Measurements from ENCODE around the gene KLC1.

Gene KLC1

DNA sequence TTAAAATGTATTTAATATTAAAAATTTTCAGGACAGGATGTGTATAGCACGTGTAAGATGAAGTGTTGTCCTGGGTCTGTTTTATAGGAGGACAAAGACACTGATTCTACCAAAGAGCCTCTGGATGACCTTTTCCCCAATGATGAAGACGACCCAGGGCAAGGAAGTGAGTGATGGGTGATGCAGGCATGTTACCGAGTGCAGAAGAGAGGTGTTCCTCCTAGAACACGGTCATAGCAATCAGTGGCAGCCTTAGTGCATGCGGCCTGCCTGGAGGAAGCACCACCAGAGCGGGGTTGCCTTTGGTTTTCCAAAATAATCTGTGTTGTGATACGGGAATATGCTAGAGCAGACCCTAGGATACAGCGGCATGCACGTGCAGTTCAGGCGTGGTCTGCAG is 33.0 kb downstream of the KLC1 start:
- Histone ChIP-seq H2AFZ (no peak overlapping the region), H3K9ac (no peak overlapping the region), H3K27me3 (ENCODE audit: control insufficient read depth, insufficient read depth, low read length) (no peaks in the 10 kb centered on the region), H3K36me3 (ENCODE audit: control insufficient read depth, insufficient read depth, low read length) (no peaks in the 10 kb centered on the region), H3K4me1 (no peaks in the 10 kb centered on the region), H3K4me2 (ENCODE audit: low read length) (no peak overlapping the region), H3K79me2 (peaks cover 25% of the 10 kb centered on the region), H3K4me3 (ENCODE audit: low read depth, low read length) (no peak overlapping the region), H3K27ac (no peak overlapping the region), H3K9me3 (ENCODE audit: control insufficient read depth, low read length) (no peaks in the 10 kb centered on the region)
- TF ChIP-seq, protein P1, sequence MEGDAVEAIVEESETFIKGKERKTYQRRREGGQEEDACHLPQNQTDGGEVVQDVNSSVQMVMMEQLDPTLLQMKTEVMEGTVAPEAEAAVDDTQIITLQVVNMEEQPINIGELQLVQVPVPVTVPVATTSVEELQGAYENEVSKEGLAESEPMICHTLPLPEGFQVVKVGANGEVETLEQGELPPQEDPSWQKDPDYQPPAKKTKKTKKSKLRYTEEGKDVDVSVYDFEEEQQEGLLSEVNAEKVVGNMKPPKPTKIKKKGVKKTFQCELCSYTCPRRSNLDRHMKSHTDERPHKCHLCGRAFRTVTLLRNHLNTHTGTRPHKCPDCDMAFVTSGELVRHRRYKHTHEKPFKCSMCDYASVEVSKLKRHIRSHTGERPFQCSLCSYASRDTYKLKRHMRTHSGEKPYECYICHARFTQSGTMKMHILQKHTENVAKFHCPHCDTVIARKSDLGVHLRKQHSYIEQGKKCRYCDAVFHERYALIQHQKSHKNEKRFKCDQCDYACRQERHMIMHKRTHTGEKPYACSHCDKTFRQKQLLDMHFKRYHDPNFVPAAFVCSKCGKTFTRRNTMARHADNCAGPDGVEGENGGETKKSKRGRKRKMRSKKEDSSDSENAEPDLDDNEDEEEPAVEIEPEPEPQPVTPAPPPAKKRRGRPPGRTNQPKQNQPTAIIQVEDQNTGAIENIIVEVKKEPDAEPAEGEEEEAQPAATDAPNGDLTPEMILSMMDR (IDR thresholded peaks at IDR 0.05) = no peak

DNA sequence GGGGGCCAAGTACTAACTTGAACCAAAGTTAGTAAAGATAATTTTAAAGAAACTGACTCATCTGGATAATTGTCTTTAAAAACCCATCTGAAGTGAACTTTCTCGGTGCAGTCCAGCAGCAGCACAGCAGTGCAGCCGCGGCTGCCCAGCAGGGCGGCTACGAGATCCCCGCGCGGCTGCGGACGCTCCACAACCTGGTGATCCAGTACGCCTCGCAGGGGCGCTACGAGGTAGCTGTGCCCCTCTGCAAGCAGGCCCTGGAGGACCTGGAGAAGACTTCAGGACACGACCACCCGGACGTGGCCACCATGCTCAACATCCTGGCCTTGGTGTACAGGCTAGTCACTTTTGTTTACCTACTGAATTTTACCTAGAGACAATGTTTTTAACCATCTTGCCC is 33.6 kb downstream of the KLC1 start:
- Histone ChIP-seq H3K4me2 (ENCODE audit: low read length) (no peak overlapping the region), H3K9ac (no peak overlapping the region)

DNA sequence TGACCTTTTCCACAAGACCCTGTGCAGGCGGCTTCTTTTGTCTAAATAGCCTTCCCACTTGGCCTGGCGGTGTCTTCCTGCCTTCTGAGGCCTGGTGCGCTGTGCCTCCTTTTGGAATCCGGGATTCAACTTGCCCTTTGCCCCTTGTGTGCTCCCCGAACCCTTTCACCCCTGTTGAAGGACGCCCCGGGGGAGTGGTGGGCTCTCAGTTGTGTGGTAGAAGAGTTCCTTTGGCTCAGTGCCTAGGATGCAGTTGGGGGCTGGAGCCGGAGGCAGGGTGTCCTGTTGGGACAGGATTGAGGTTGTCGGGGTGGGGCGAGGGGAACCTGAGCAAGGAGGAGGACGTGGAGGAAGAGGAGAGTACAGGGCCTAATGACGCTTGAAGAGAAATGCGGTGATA is 34.5 kb downstream of the KLC1 start:
- Histone ChIP-seq H3K27me3 (ENCODE audit: control insufficient read depth, insufficient read depth, low read length) (no peaks in the 10 kb centered on the region), H2AFZ (no peak overlapping the region), H3K4me2 (ENCODE audit: low read length) (no peak overlapping the region), H3K36me3 (ENCODE audit: control insufficient read depth, insufficient read depth, low read length) (no peaks in the 10 kb centered on the region), H3K4me1 (no peaks in the 10 kb centered on the region), H3K9ac (no peak overlapping the region), H3K4me3 (ENCODE audit: low read depth, low read length) (no peak overlapping the region), H3K79me2 (peaks cover 33% of the 10 kb centered on the region), H3K9me3 (ENCODE audit: control insufficient read depth, low read length) (no peaks in the 10 kb centered on the region), H3K27ac (no peak overlapping the region)
- TF ChIP-seq, protein P1 (IDR thresholded peaks at IDR 0.05) = no peak

More for the DNA sequence above, 33.6 kb downstream of the KLC1 start:
- Histone ChIP-seq H3K27ac (no peak overlapping the region), H2AFZ (no peak overlapping the region), H3K36me3 (ENCODE audit: control insufficient read depth, insufficient read depth, low read length) (no peaks in the 10 kb centered on the region), H3K27me3 (ENCODE audit: control insufficient read depth, insufficient read depth, low read length) (no peaks in the 10 kb centered on the region), H3K79me2 (peaks cover 29% of the 10 kb centered on the region), H3K4me3 (ENCODE audit: low read depth, low read length) (no peak overlapping the region), H3K9me3 (ENCODE audit: control insufficient read depth, low read length) (no peaks in the 10 kb centered on the region), H3K4me1 (no peaks in the 10 kb centered on the region)
- TF ChIP-seq, protein P1 (IDR thresholded peaks at IDR 0.05) = no peak

DNA sequence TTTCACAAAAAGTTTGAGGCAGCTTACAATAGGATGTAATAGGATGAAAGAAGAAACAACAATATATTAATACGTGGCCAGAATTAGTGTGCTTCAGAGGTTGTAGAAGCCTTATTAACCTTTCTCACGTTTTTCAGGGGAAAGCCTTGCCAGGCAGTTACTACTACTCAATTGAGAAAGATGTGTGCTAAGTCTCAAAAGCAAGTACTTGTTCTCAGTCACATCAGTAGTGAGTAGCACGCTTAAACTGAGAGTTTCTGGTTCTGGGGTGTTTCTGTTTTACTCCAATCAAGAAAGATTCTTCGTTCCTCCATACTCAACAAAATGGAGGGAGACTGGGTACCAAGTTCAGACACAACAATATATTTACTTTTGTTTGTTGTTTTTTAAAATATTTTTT is 38.7 kb downstream of the KLC1 start:
- H3K9me3 ChIP-seq (ENCODE audit: control insufficient read depth, low read length) = no peaks in the 10 kb centered on the region
- H3K4me2 ChIP-seq (ENCODE audit: low read length) = no peak overlapping the region
- H3K36me3 ChIP-seq (ENCODE audit: control insufficient read depth, insufficient read depth, low read length) = no peaks in the 10 kb centered on the region

DNA sequence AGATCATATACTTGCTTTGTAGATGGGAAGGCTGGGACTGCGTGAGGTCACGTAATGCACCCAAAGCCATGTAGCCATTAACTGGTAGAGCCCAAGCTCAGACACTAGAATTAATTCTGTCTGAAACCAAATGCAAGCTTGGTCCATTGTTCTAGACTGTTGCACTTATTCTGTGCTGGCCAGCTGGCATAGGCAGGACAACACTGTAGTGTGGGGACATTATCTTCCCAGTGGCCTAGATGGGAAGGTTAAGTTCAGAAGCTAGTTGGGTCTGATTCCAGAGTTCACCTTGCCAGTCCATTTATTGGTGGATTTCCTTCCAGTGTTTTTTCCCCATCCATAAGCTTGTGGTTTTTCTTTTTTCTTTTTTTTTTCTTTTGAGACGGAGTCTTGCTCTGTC is 39.1 kb downstream of the KLC1 start:
- Histone ChIP-seq H3K9ac (no peak overlapping the region), H3K9me3 (ENCODE audit: control insufficient read depth, low read length) (no peaks in the 10 kb centered on the region), H3K27me3 (ENCODE audit: control insufficient read depth, insufficient read depth, low read length) (no peaks in the 10 kb centered on the region), H2AFZ (no peak overlapping the region), H3K36me3 (ENCODE audit: control insufficient read depth, insufficient read depth, low read length) (no peaks in the 10 kb centered on the region), H3K27ac (no peak overlapping the region), H3K4me1 (no peaks in the 10 kb centered on the region), H3K4me3 (ENCODE audit: low read depth, low read length) (no peak overlapping the region), H3K4me2 (ENCODE audit: low read length) (no peak overlapping the region), H3K79me2 (peaks cover 35% of the 10 kb centered on the region)
- TF ChIP-seq, protein P1 (IDR thresholded peaks at IDR 0.05) = no peak

More for the DNA sequence above, 38.7 kb downstream of the KLC1 start:
- H2AFZ ChIP-seq = no peak overlapping the region
- H3K9ac ChIP-seq = no peak overlapping the region
- TF ChIP-seq, protein P1 (IDR thresholded peaks at IDR 0.05) = no peak
- no peak overlapping the region for H3K4me3 ChIP-seq (ENCODE audit: low read depth, low read length)
- no peaks in the 10 kb centered on the region for H3K27me3 ChIP-seq (ENCODE audit: control insufficient read depth, insufficient read depth, low read length)
- H3K27ac ChIP-seq = no peak overlapping the region
- no peaks in the 10 kb centered on the region for H3K4me1 ChIP-seq
- peaks cover 35% of the 10 kb centered on the region for H3K79me2 ChIP-seq
